ENCODE measurements around the gene MYZAP. TPM values are rescaled to one million over a fixed set of nuclear protein-coding genes. Genes with fewer than 3 reads are reported as not detected.

The MYZAP gene
- total and polyA plus RNA-seq, 9 of the 15 experiments (the other 6 are each of a cell fraction or from before 2014, with no cell fraction given) = 0.03 TPM; not detected in 8

DNA sequence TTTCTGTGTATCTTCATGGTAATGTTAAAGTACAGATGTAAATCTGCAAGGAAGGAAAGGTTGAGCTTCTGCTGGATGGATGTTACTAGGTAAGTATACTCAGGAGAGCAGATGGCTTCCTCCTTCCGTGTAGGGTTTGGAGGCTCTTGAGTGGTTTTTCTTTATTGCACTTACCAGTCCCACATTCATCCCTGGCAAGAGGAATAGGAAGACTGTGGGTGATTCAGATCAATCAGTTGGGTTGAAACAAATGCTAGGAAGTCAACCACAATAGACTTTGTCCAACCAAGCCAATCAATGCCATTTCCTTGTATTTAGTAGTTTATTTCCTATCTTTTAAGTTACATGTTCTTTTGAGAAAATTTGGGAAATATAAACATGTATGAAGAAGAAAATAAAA is 26.6 kb downstream of the MYZAP start:
- H3K4me3 ChIP-seq = no peak overlapping the region
- no peaks in the 10 kb centered on the region for H4K20me1 ChIP-seq (replicated peaks; ENCODE audit: control insufficient read depth, insufficient read depth, low read length)
- TF ChIP-seq POLR2AphosphoS2 (IDR thresholded peaks at IDR 0.05; ENCODE audit: low read length) (no peak), RAD51 (IDR thresholded peaks at IDR 0.05; ENCODE audit: borderline replicate concordance, low read depth) (no peak), TAL1 (IDR thresholded peaks at IDR 0.05) (no peak)
- H3K79me2 ChIP-seq (ENCODE audit: control insufficient read depth, insufficient read depth, low read length) = no peaks in the 10 kb centered on the region
- H3K9me1 ChIP-seq (ENCODE audit: control insufficient read depth, insufficient read depth, low read length) = no peaks in the 10 kb centered on the region
- no peaks in the 10 kb centered on the region for H3K9me3 ChIP-seq (replicated peaks; ENCODE audit: control insufficient read depth, insufficient read depth, low read depth, low read length)
- ATAC-seq (no peak), FAIRE-seq (no peak), DNase-seq (ENCODE audit: extremely low read depth in 1 of 4, low spot score in 3 of 4) (no peak)
- H3K27me3 ChIP-seq (ENCODE audit: control insufficient read depth in 2 of 2, insufficient read depth in 2 of 2, low read length in 2 of 2) = peaks cover 5 to 13% of the 10 kb centered on the region in 2 experiments; a peak in 4 of 5 replicates
- H2AFZ ChIP-seq (ENCODE audit: low read depth, low read length) = no peak overlapping the region
- H3K4me1 ChIP-seq (replicated peaks in 1 of 2; ENCODE audit: control insufficient read depth in 2 of 2, insufficient read depth in 2 of 2, low read length in 2 of 2) = no peaks in the 10 kb centered on the region
- intact Hi-C loops (cut with micrococcal nuclease) (no loop called here), in situ Hi-C loops (cut with MboI) (no loop called here)
- H3K4me2 ChIP-seq (ENCODE audit: insufficient read depth, low read length) = no peak overlapping the region
- no peak overlapping the region for H3K27ac ChIP-seq (ENCODE audit: extremely low read depth, low read depth, low read length)
- H3K9ac ChIP-seq (ENCODE audit: insufficient read depth in 1 of 2, low read depth in 2 of 2, low read length in 2 of 2) = no peak overlapping the region
- ChIA-PET POLR2A (interaction anchor here (0.7 kb wide), 1 partner anchor 931 kb away, joined by 3 read pairs; no protein-coding TSS in a partner anchor), CTCF (ENCODE audit: low intra/inter-chr PET ratio) (no interaction called here)
- 0% methylated on average over 1 of the region's 1 CpG for WGBS (ENCODE audit: insufficient coverage, low coverage, missing lambda C conversion rate)
- no peaks in the 10 kb centered on the region for H3K36me3 ChIP-seq (ENCODE audit: control insufficient read depth, insufficient read depth, low read length)
- no TSS peak for BruUV-seq (replicated peaks)

DNA sequence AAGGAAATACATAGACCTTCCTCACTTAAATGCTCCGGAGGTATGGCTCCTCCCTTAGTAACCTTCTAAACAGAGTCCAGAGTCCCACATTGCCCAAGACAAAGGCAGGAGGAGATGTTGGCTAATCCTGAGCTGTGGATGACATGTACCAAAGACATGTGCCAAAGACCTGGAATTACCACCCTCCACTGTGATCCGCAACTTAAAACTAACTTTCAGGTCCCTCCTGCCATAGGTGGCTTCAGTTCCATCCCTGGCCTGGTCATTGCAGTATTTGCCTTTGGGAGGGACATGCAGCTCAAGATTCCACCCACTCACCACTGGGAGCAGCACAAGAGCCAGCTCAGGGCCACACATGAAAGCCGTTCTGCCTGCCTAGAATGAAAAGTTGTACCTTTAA is 28.0 kb downstream of the MYZAP start:
- ATAC-seq (peak; percentile 78), FAIRE-seq (no peak), DNase-seq (ENCODE audit: extremely low read depth in 1 of 4, low spot score in 3 of 4) (peak in 1 of 4 experiments; percentile 11)
- BruUV-seq (replicated peaks) = no TSS peak
- no peak for TF ChIP-seq ZNF589 (CRISPR knock-in tag; IDR thresholded peaks at IDR 0.05; ENCODE audit: low read depth)
- TF ChIP-seq, protein P1, sequence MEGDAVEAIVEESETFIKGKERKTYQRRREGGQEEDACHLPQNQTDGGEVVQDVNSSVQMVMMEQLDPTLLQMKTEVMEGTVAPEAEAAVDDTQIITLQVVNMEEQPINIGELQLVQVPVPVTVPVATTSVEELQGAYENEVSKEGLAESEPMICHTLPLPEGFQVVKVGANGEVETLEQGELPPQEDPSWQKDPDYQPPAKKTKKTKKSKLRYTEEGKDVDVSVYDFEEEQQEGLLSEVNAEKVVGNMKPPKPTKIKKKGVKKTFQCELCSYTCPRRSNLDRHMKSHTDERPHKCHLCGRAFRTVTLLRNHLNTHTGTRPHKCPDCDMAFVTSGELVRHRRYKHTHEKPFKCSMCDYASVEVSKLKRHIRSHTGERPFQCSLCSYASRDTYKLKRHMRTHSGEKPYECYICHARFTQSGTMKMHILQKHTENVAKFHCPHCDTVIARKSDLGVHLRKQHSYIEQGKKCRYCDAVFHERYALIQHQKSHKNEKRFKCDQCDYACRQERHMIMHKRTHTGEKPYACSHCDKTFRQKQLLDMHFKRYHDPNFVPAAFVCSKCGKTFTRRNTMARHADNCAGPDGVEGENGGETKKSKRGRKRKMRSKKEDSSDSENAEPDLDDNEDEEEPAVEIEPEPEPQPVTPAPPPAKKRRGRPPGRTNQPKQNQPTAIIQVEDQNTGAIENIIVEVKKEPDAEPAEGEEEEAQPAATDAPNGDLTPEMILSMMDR (IDR thresholded peaks at IDR 0.05 in 2 of 3, conservative IDR thresholded peaks at IDR 0.05 in 1 of 3; ENCODE audit: insufficient read depth in 2 of 3, low read depth in 1 of 3, low read length in 3 of 3) = peak in 2 of 3 experiments; percentile 8 to 19; a peak in 1 of 6 replicates
- H3K27ac ChIP-seq (ENCODE audit: extremely low read depth, low read depth, low read length) = no peak overlapping the region
- peaks cover 8 to 11% of the 10 kb centered on the region in 2 experiments for H3K27me3 ChIP-seq (ENCODE audit: control insufficient read depth in 2 of 2, insufficient read depth in 2 of 2, low read length in 2 of 2)
- H3K4me2 ChIP-seq (ENCODE audit: insufficient read depth, low read length) = no peak overlapping the region
- no peak overlapping the region for H3K9ac ChIP-seq (ENCODE audit: insufficient read depth in 1 of 2, low read depth in 2 of 2, low read length in 2 of 2)
- in situ Hi-C loops (cut with MboI) (no loop called here), intact Hi-C loops (cut with micrococcal nuclease) (no loop called here)
- H2AFZ ChIP-seq (ENCODE audit: low read depth, low read length) = no peak overlapping the region
- H3K79me2 ChIP-seq (ENCODE audit: control insufficient read depth, insufficient read depth, low read length) = no peaks in the 10 kb centered on the region
- POLR2A ChIA-PET = no interaction called here
- no peaks in the 10 kb centered on the region for H3K4me1 ChIP-seq (replicated peaks in 1 of 2; ENCODE audit: control insufficient read depth in 2 of 2, insufficient read depth in 2 of 2, low read length in 2 of 2)
- H3K4me3 ChIP-seq = no peak overlapping the region
- H4K20me1 ChIP-seq (replicated peaks; ENCODE audit: control insufficient read depth, insufficient read depth, low read length) = no peaks in the 10 kb centered on the region
- no peaks in the 10 kb centered on the region for H3K9me1 ChIP-seq (ENCODE audit: control insufficient read depth, insufficient read depth, low read length)
- CTCF ChIA-PET (ENCODE audit: low intra/inter-chr PET ratio) = no interaction called here
- whole genome bisulfite sequencing (ENCODE audit: insufficient coverage, low coverage, missing lambda C conversion rate) = 3% methylated on average over 3 of the region's 3 CpGs
- H3K9me3 ChIP-seq (replicated peaks; ENCODE audit: control insufficient read depth, insufficient read depth, low read depth, low read length) = no peaks in the 10 kb centered on the region
- H3K36me3 ChIP-seq (ENCODE audit: control insufficient read depth, insufficient read depth, low read length) = no peaks in the 10 kb centered on the region
